Mesothelial cell of epicardium (in vitro differentiated cells): ENCODE measurements around the gene GOLIM4. TPM values are rescaled to one million over a fixed set of nuclear protein-coding genes. Genes with fewer than 3 reads are reported as not detected.

Source experiments
- DNase-seq, 2 experiments: peaks; one replicate each; pipeline ENCODE4 v3.0.0; 2021; ENCODE audit warnings: low spot score in 2 of 2; ENCODE audit not compliant: unreplicated experiment in 2 of 2
- H3K27ac Mint-ChIP-seq: 2 replicates; pipeline ENCODE4 v1.8.0; 2021; ENCODE audit warnings: mixed read lengths
- H3K27me3 Mint-ChIP-seq: 2 replicates; pipeline ENCODE4 v1.8.0; 2021; ENCODE audit warnings: low read depth, mixed read lengths
- H3K36me3 Mint-ChIP-seq: 2 replicates; pipeline ENCODE4 v1.8.0; 2021; ENCODE audit warnings: mixed read lengths
- H3K4me1 Mint-ChIP-seq: 2 replicates; pipeline ENCODE4 v1.8.0; 2021; ENCODE audit warnings: mixed read lengths
- H3K4me3 Mint-ChIP-seq: 2 replicates; pipeline ENCODE4 v1.8.0; 2021; ENCODE audit warnings: mild to moderate bottlenecking, moderate library complexity, mixed read lengths
- H3K9me3 Mint-ChIP-seq: 2 replicates; pipeline ENCODE4 v1.8.0; 2021; ENCODE audit warnings: mixed read lengths
- CTCF ChIP-seq: fragments of 200-600 bp; sonication (generic); IDR thresholded peaks from one replicate; pipeline ENCODE4 v1.5.0; 2021; ENCODE audit warnings: antibody characterized with exemption; ENCODE audit not compliant: unreplicated experiment
- total RNA-seq: library from RNA; stranded (reverse); gene quantifications from 3 replicates; pipeline ENCODE4 v1.2.1, GENCODE V29; 2021

The GOLIM4 gene
- total RNA-seq, 1 donor from 2014 or later: 93.7 TPM

DNA sequence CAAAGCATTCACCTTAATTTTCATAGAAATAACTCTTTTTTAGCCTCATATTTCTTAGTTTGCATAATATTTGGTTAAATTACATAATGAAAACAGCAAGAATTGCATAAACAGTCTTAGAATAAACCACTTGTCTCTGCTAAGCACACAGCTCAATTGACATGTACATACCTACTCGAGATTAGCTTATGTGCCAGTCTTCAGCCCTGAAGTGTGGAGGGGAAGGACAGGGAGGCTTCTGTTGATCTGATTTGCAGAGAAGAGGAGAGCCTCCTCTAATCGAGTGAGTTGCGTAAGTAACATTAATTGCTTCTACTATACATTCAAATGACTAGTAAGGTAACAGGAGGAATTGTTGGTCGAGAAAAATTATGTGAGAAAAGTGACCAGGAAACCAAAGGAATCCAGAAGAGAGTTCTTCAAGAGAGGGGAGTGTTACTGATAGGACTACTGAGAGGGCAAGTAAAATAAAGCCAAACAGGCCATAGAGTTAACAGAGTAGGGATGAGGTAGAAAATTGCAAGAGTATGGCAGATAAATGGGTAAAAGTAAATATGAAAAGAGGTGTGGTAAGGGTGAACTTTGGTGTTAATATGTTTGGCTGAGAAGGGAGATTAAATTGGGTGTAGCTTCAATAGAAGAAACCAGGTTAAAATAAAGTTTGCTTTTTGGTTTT, 7.1 kb upstream of the GOLIM4 start:
- peaks cover 3% of the 10 kb centered on the region for H3K36me3 Mint-ChIP-seq
- no peak overlapping the region for H3K27ac Mint-ChIP-seq
- H3K9me3 Mint-ChIP-seq: peaks cover 18% of the 10 kb centered on the region
- H3K4me1 Mint-ChIP-seq: no peaks in the 10 kb centered on the region
- TF ChIP-seq CTCF: no peak
- DNase-seq: no peak
- no peaks in the 10 kb centered on the region for H3K27me3 Mint-ChIP-seq
- no peak overlapping the region for H3K4me3 Mint-ChIP-seq

DNA sequence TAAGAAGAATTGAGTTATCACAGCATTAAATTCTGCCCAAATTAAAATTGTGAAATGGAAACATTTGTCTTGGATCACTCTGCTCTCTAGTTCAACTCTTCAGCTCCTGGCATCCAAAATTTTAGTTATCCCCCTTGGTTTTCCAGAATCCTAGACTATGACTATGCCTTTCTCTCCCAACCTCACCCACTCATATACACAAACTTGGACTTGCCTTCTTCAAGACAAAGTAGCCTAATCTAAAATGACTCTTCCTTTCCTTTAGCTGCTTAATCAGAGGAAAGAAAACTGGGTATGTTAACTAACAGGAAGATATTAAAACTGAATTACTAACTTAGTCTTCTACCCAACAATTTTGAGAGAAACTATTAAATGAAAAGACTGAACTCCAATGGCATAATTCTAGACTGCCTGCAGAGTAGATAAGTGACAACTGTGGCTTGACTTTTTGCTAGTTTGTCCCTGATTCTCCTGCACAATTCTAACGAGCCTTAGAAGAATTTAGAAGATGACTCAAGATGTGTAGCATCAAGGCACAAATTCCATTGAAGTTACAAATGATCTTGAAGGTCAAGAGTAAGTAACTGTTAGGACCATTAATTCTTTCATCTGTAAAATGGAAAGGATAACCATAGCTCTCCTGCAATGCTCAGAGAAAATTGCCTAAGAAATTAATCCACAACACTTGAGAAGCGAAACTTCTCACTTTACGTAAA, 5.2 kb upstream of the GOLIM4 start:
- DNase-seq: no peak
- no peak overlapping the region for H3K4me3 Mint-ChIP-seq
- TF ChIP-seq CTCF: no peak
- no peak overlapping the region for H3K27ac Mint-ChIP-seq
- no peaks in the 10 kb centered on the region for H3K36me3 Mint-ChIP-seq
- no peaks in the 10 kb centered on the region for H3K27me3 Mint-ChIP-seq
- peaks cover 3% of the 10 kb centered on the region for H3K9me3 Mint-ChIP-seq
- H3K4me1 Mint-ChIP-seq: peaks cover 5% of the 10 kb centered on the region

DNA sequence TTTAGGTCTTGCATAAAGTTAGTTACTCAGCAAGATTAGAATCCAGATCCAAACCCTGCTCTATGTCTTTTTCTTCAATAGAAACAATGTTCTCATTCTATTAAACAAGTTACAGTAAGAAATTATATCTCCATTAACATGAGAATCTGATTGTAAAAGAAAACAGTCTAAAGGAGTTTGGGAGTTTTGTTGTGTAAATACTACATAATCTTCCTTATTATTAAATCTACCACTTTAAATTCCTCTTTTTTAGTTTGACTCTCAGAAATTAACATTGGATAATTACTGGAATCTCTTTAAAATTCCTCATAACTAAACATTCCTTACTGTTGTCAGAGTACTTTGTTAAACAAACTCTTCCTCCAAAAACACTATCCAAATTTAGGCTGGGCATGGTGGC, 1.7 kb upstream of the GOLIM4 start:
- H3K36me3 Mint-ChIP-seq: no peaks in the 10 kb centered on the region
- peak overlapping the region; percentile 30 for H3K27ac Mint-ChIP-seq
- H3K4me1 Mint-ChIP-seq: peaks cover 23% of the 10 kb centered on the region
- H3K27me3 Mint-ChIP-seq: no peaks in the 10 kb centered on the region
- TF ChIP-seq CTCF: no peak
- H3K4me3 Mint-ChIP-seq: no peak overlapping the region
- no peak for DNase-seq
- no peaks in the 10 kb centered on the region for H3K9me3 Mint-ChIP-seq

GRCh38 chr3:168096210-168096652, 507 bp upstream of the GOLIM4 start:
- peaks cover 35% of the 10 kb centered on the region for H3K4me1 Mint-ChIP-seq
- peak overlapping the region; percentile 86 for H3K4me3 Mint-ChIP-seq
- H3K27me3 Mint-ChIP-seq: no peaks in the 10 kb centered on the region
- no peaks in the 10 kb centered on the region for H3K9me3 Mint-ChIP-seq
- DNase-seq: peak; percentile 44 to 73
- peak overlapping the region; percentile 98 for H3K27ac Mint-ChIP-seq
- no peak for TF ChIP-seq CTCF
- no peaks in the 10 kb centered on the region for H3K36me3 Mint-ChIP-seq

DNA sequence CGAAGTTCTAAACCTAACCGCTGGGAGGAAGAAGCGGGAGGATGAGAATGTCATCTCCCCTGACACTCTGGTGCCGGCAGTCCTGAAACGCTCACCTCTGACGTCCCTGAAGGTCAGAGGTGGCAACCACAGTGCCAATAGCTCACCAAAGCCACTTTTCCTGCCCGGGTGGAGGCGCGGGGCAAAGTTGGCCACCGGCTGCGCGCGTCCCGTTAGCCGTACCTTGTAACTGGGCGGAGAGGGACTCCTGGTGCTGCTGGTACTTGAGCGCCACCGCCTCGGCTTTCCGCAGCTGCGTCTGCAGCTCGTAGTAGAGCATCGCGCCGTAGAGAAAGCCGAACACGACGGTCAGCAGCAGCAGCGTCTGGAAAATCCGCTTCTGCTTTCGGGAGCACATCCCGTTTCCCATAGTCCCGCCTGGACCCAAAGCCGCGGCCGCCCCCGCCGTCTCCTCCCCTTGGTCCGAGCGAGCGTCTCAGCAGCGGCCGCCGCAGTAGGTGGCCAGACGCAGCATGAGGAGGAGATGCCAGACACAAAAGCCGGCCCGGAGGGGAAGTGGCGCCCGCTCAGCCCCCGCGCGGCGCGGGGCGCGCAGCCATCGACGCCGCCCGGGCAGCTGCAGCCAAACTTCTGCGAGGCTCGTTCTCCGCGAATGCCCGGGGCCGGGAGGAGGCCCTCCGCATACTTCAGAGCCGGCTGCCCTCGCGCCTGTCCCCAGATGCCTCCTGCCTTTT, 680 bp downstream of the GOLIM4 start:
- Mint-ChIP-seq H3K4me3 (peak overlapping the region; percentile 86), H3K36me3 (no peaks in the 10 kb centered on the region), H3K27me3 (no peaks in the 10 kb centered on the region), H3K27ac (peak overlapping the region; percentile 98), H3K4me1 (peaks cover 47% of the 10 kb centered on the region), H3K9me3 (no peaks in the 10 kb centered on the region)
- peak; percentile 24 to 82 for DNase-seq
- TF ChIP-seq CTCF: no peak
